ENCODE results near the gene PCYOX1L.

Gene PCYOX1L

DNA sequence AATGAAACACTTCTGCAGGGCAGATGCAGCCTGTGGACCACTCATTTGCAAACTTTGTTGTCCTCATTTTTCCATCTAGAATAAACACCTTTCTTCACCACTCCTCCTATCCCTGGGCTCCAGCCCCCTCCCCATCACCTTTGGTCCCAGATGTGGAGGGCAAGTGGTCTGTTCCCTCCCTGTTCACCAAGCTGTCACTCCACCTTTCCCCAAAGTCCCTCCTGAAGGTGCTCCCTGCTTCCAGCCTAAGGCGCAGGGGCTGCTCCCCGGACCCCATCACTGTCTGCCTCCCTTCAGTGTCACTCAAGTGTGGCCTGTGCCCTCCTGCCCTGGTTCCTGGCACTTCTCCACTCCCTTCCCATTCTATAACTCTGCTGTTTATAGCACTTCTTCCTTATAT is 6.9 kb downstream of the PCYOX1L start:
- H3K4me3 ChIP-seq (ENCODE audit: low read depth, low read length), result no peak overlapping the region
- TF ChIP-seq, protein P1, sequence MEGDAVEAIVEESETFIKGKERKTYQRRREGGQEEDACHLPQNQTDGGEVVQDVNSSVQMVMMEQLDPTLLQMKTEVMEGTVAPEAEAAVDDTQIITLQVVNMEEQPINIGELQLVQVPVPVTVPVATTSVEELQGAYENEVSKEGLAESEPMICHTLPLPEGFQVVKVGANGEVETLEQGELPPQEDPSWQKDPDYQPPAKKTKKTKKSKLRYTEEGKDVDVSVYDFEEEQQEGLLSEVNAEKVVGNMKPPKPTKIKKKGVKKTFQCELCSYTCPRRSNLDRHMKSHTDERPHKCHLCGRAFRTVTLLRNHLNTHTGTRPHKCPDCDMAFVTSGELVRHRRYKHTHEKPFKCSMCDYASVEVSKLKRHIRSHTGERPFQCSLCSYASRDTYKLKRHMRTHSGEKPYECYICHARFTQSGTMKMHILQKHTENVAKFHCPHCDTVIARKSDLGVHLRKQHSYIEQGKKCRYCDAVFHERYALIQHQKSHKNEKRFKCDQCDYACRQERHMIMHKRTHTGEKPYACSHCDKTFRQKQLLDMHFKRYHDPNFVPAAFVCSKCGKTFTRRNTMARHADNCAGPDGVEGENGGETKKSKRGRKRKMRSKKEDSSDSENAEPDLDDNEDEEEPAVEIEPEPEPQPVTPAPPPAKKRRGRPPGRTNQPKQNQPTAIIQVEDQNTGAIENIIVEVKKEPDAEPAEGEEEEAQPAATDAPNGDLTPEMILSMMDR (IDR thresholded peaks at IDR 0.05; ENCODE audit: insufficient read depth, low read depth, low read length, missing control alignments), result no peak
- no peak for DNase-seq (ENCODE audit: low read depth)

DNA sequence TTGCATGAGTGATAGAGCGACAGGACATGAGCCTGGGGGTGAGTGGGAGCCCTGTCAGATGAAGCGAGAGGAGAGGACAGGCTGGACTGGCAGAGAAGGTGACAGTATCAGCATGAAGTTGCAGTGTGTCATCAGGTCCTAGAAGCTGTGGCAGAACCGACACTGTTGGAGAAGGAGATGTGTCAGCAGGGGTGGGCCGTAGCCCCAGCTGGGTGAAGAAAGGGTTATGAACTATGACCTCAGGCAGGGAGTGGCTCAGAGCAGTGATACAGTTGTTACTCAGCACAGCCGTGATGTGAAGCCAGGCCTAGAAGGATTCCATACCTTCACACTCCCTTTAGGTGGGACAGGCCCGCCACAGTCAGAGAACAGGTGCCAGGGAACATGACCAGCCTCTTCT is 7.6 kb downstream of the PCYOX1L start:
- TF ChIP-seq, protein P1 (IDR thresholded peaks at IDR 0.05; ENCODE audit: insufficient read depth, low read depth, low read length, missing control alignments), result no peak
- DNase-seq (ENCODE audit: low read depth), result no peak
- no peak overlapping the region for H3K4me3 ChIP-seq (ENCODE audit: low read depth, low read length)

DNA sequence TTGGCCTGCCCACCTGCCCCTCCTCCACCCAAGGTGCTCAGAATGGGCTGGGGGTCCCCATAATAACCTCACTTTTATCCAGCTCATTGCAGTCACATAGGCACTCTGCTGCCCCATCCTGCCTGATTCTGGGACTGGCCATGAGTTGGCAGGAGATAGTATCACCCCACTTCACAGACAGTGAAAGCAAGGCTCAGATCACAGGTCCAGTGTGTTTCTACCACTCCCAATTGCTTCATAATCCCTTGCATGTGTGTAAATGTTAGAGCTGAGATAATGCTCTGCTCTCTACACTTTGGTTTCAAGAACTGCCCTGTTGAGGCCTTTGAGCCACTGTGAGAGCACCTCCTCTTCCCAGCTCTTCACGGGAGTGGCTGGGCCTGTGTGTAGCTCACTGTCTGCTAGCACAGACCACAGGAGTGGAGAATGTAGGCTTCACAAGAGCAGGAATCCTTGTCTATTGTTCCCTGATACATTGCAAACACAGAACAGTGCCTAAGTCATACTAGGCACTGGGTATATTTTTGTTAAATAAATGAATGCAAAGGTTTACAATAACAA is 8.4 kb downstream of the PCYOX1L start:
- TF ChIP-seq, protein P1 (IDR thresholded peaks at IDR 0.05; ENCODE audit: insufficient read depth, low read depth, low read length, missing control alignments), result no peak
- no peak overlapping the region for H3K4me3 ChIP-seq (ENCODE audit: low read depth, low read length)

DNA sequence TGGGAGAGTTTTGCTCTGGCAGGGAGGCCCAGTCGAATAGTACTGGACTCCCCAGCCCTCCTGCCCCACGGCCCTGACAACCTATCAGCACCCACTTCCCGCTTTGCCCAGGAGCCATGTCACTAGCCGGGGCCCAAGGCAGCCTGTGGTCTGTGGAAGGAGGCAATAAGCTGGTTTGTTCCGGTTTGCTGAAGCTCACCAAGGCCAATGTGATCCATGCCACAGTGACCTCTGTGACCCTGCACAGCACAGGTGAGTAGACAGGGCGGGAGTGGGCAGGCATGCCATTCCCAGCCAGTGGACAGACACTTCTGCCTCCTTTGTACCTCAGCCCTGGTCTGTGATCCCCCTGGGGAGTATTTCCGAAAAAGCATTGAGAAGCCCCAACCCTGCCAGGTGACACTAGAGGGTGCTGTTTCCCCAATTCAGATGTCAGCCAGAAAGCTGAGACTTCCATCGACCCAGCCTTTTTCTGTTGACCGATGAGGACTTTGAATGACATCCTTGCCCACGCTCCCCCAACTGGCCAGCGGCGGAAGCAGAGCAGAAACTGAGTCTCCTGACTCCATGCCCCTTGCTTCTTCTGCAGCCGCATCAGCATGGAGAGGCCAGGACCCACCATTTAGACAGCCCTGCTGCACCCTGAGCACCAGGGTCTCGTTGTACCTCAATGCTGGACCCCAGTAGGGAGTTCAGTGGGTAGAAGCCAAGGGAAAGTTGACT is 9.6 kb downstream of the PCYOX1L start:
- TF ChIP-seq, protein P1 (IDR thresholded peaks at IDR 0.05; ENCODE audit: insufficient read depth, low read depth, low read length, missing control alignments), result peak; percentile 89
- DNase-seq (ENCODE audit: low read depth), result peak; percentile 73
- no peak overlapping the region for H3K4me3 ChIP-seq (ENCODE audit: low read depth, low read length)

More for the DNA sequence above, 8.4 kb downstream of the PCYOX1L start:
- DNase-seq (ENCODE audit: low read depth), result no peak

DNA sequence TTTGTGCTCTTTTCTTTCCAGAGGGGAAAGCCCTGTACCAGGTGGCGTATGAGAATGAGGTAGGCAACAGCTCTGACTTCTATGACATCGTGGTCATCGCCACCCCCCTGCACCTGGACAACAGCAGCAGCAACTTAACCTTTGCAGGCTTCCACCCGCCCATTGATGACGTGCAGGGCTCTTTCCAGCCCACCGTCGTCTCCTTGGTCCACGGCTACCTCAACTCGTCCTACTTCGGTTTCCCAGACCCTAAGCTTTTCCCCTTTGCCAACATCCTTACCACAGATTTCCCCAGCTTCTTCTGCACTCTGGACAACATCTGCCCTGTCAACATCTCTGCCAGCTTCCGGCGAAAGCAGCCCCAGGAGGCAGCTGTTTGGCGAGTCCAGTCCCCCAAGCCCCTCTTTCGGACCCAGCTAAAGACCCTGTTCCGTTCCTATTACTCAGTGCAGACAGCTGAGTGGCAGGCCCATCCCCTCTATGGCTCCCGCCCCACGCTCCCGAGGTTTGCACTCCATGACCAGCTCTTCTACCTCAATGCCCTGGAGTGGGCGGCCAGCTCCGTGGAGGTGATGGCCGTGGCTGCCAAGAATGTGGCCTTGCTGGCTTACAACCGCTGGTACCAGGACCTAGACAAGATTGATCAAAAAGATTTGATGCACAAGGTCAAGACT is 10.3 kb downstream of the PCYOX1L start:
- TF ChIP-seq, protein P1 (IDR thresholded peaks at IDR 0.05; ENCODE audit: insufficient read depth, low read depth, low read length, missing control alignments), result no peak
- H3K4me3 ChIP-seq (ENCODE audit: low read depth, low read length), result no peak overlapping the region
- no peak for DNase-seq (ENCODE audit: low read depth)

DNA sequence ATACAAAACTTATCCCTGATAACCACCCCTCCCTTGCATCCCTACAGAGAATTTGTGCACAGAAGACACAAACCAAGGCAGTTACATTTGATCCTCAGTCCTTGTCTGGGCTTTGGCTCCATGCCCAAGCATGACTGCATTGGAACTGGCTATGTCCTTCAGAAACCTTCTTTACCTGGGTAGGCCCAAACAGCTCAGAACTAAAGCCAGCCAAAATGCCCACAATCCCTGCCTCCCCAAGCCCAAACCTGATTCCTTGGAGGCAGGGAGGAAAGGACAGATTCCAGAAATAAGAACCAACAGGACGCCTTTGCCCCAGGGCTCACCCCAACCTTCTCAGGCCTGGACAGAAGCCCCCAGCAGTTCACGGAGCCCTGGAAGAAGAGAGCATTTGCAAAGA is 13.0 kb downstream of the PCYOX1L start:
- TF ChIP-seq, protein P1 (IDR thresholded peaks at IDR 0.05; ENCODE audit: insufficient read depth, low read depth, low read length, missing control alignments), result no peak
- DNase-seq (ENCODE audit: low read depth), result no peak

More for the DNA sequence above, 13.0 kb downstream of the PCYOX1L start:
- H3K4me3 ChIP-seq (ENCODE audit: low read depth, low read length), result no peak overlapping the region

All from GM12865 (cell line).